ENCODE results near the gene ST8SIA6.
"Not testable (repeated sequence)": the region's sequence is repeated elsewhere in the genome, so short reads cannot be mapped to it uniquely, and the experiment has no call there.

The ST8SIA6 gene

GRCh38 chr10:17445400-17445998 is 8.9 kb downstream of the ST8SIA6 start:
- Mint-ChIP-seq H3K4me1 (ENCODE audit: low read depth) (peaks cover 12% of the 10 kb centered on the region), H3K36me3 (peaks cover 12% of the 10 kb centered on the region), H3K4me3 (no peak overlapping the region), H3K9me3 (ENCODE audit: low read depth) (peaks cover 10% of the 10 kb centered on the region), H3K27ac (no peak overlapping the region), H3K27me3 (peaks cover 14% of the 10 kb centered on the region)

DNA sequence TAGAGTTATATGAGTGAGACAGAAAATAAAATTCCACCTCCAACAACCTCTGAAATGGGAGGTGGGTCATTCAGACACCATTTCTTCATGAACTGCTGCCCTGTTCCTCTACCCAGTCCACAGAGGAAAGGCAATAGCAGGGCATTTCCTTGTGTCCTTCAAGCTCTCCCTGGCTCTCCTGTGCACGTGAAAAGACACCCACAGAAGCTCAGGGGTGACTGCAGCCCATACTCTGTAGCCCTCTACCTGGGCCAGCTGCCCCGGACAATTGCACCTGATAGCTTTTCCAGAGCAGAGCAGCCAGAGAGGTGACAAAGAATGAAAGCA is 10.0 kb downstream of the ST8SIA6 start:
- Mint-ChIP-seq H3K4me1 (ENCODE audit: low read depth) (peaks cover 12% of the 10 kb centered on the region), H3K9me3 (ENCODE audit: low read depth) (peaks cover 6% of the 10 kb centered on the region), H3K4me3 (no peak overlapping the region), H3K27ac (no peak overlapping the region), H3K36me3 (peaks cover 10% of the 10 kb centered on the region), H3K27me3 (peaks cover 14% of the 10 kb centered on the region)

GRCh38 chr10:17443707-17444387 is 10.5 kb downstream of the ST8SIA6 start:
- H3K36me3 Mint-ChIP-seq = peaks cover 8% of the 10 kb centered on the region
- H3K4me1 Mint-ChIP-seq (ENCODE audit: low read depth) = peaks cover 12% of the 10 kb centered on the region
- H3K4me3 Mint-ChIP-seq = peak overlapping the region; percentile 14
- peaks cover 14% of the 10 kb centered on the region for H3K27me3 Mint-ChIP-seq
- H3K9me3 Mint-ChIP-seq (ENCODE audit: low read depth) = peaks cover 3% of the 10 kb centered on the region
- H3K27ac Mint-ChIP-seq = no peak overlapping the region

GRCh38 chr10:17438583-17438982 is 15.8 kb downstream of the ST8SIA6 start:
- Mint-ChIP-seq H3K27me3 (peaks cover 8% of the 10 kb centered on the region), H3K9me3 (ENCODE audit: low read depth) (peaks cover 5% of the 10 kb centered on the region), H3K36me3 (peaks cover 7% of the 10 kb centered on the region), H3K4me3 (no peak overlapping the region), H3K4me1 (ENCODE audit: low read depth) (peaks cover 2% of the 10 kb centered on the region), H3K27ac (no peak overlapping the region)

- not testable (repeated sequence) for H3K36me3 Mint-ChIP-seq; H3K4me1 Mint-ChIP-seq (ENCODE audit: low read depth); H3K27ac Mint-ChIP-seq; H3K9me3 Mint-ChIP-seq (ENCODE audit: low read depth); H3K4me3 Mint-ChIP-seq; H3K27me3 Mint-ChIP-seq
Measured at GRCh38 chr10:17436578-17436977, 17.8 kb downstream of the ST8SIA6 start.

DNA sequence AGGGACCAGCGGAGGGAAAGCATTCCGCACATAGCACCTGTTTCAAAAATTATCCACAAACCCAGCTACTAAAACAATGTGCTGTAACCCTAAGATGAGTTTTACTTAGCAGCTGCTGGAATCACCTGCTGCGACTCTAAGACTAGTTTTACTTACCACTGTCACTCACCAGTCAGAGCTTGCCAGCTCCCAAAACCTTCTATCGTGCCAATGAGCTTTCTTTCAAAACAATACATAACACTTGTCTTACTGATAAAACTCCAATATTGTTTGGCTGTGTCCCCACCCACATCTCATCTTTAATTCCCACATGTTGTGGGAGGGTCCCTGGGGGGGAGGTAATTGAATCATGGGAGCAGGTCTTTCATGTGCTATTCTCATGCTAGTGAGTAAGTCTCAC is 18.4 kb downstream of the ST8SIA6 start:
- peaks cover 5% of the 10 kb centered on the region for H3K4me1 Mint-ChIP-seq (ENCODE audit: low read depth)
- peaks cover 3% of the 10 kb centered on the region for H3K27me3 Mint-ChIP-seq
- H3K4me3 Mint-ChIP-seq = no peak overlapping the region
- peaks cover 5% of the 10 kb centered on the region for H3K9me3 Mint-ChIP-seq (ENCODE audit: low read depth)
- no peak overlapping the region for H3K27ac Mint-ChIP-seq
- peaks cover 7% of the 10 kb centered on the region for H3K36me3 Mint-ChIP-seq

DNA sequence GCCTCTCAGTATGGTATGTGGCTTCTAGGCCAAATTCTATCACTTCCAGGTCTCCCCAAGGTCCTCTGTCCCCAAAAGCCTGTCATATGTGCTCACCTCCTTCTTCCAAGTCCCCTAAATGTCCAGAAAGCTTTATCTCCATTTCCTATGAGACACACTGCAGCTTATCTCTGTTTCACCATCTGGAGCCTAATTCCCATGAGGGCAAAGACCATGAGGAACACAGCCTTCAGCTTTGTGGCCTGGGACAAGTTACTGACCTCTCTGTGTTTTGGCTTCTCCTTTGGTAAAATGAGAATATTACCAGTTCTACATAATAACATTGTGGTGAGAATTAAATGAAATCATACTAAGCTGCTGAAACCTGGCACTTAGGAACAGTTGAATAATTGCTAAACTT is 19.2 kb downstream of the ST8SIA6 start:
- Mint-ChIP-seq H3K27ac (no peak overlapping the region), H3K4me1 (ENCODE audit: low read depth) (peaks cover 13% of the 10 kb centered on the region), H3K36me3 (peaks cover 4% of the 10 kb centered on the region), H3K9me3 (ENCODE audit: low read depth) (peaks cover 5% of the 10 kb centered on the region), H3K27me3 (peaks cover 3% of the 10 kb centered on the region), H3K4me3 (no peak overlapping the region)

DNA sequence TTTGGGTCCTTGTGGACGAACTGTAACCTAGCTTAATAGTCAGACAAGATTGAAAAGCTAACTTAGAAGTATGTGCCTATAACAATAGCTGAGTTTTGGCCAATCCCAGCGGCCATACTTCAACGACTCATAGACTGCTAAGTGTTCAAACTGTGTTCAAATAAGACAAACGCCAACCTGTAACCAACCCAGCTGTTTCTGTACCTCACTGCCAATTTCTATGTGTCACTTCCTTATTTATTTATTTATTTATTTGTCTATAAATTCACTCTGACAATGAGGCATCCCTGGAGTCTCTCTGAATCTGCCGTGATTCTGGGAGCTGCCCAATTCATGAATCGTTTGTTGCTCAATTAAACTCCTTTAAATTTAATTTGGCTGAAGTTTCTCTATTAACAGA is 21.7 kb downstream of the ST8SIA6 start:
- Mint-ChIP-seq H3K4me3 (no peak overlapping the region), H3K36me3 (peaks cover 4% of the 10 kb centered on the region), H3K27me3 (peaks cover 3% of the 10 kb centered on the region), H3K27ac (no peak overlapping the region), H3K9me3 (ENCODE audit: low read depth) (peaks cover 5% of the 10 kb centered on the region), H3K4me1 (ENCODE audit: low read depth) (peaks cover 37% of the 10 kb centered on the region)

DNA sequence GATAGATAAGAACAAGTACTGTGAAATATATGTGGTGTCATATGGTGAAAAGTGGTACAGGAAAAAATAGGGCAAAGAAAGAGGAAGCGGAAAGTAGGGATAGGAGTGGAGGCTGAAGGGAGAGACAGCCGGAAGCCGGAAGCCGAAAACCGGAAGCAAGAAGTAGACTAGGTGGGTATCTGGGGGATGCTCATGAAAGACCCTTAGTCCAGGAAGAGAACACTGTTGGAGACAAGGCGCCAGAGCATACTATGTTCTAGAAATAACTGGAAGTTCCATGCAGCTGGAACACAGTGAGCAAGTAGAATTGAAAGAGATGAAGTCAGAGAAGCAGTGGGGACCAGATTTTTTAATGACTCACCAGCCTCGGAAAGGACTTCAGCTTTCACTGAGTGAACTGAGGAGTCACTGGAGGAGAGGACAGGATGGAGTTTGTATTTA is 22.5 kb downstream of the ST8SIA6 start:
- Mint-ChIP-seq H3K4me1 (ENCODE audit: low read depth) (peaks cover 46% of the 10 kb centered on the region), H3K4me3 (no peak overlapping the region), H3K27ac (no peak overlapping the region), H3K27me3 (peaks cover 3% of the 10 kb centered on the region), H3K9me3 (ENCODE audit: low read depth) (peaks cover 3% of the 10 kb centered on the region), H3K36me3 (peaks cover 3% of the 10 kb centered on the region)

DNA sequence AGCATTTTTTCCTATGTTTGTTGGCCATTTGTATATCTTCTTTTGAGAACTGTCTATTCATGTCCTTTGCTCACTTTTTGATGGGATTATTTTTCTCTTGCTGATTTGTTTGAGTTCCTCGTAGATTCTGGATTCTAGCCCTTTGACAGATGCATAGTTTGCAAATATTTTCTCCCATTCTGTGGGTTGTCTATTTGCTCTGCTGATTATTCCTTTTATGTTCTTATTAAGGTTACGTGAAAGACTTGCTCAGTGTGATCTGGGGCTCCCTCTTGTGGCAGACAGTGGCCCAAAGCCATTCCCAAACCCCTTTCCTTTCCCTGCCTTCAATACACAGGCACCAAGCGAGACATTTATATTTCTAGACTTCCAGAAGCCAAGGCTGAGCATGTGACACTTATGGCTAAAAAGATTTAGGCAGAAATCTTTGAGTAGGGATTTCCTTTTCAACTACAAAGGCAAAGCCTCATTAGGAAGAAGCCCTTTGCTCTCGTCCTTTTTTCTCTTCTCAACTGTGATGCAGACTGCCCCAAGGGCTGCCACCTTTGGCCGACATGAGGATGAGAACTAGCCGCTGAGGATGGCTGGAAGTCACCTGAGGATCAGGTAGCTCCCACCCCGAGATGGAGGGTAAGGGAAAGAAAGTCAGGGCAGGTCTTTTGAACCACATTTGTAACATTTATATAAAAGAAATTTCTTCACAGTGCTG is 23.6 kb downstream of the ST8SIA6 start:
- H3K27ac Mint-ChIP-seq = no peak overlapping the region
- H3K27me3 Mint-ChIP-seq = peaks cover 3% of the 10 kb centered on the region
- no peaks in the 10 kb centered on the region for H3K36me3 Mint-ChIP-seq
- H3K4me3 Mint-ChIP-seq = peak overlapping the region; percentile 21
- no peaks in the 10 kb centered on the region for H3K9me3 Mint-ChIP-seq (ENCODE audit: low read depth)
- peaks cover 57% of the 10 kb centered on the region for H3K4me1 Mint-ChIP-seq (ENCODE audit: low read depth)

- Mint-ChIP-seq H3K27ac (peak overlapping the region; percentile 2), H3K4me1 (ENCODE audit: low read depth) (peaks cover 67% of the 10 kb centered on the region), H3K9me3 (ENCODE audit: low read depth) (no peaks in the 10 kb centered on the region), H3K27me3 (peaks cover 3% of the 10 kb centered on the region), H3K4me3 (peak overlapping the region; percentile 74), H3K36me3 (no peaks in the 10 kb centered on the region)
Measured at GRCh38 chr10:17429490-17429889, 24.9 kb downstream of the ST8SIA6 start.

DNA sequence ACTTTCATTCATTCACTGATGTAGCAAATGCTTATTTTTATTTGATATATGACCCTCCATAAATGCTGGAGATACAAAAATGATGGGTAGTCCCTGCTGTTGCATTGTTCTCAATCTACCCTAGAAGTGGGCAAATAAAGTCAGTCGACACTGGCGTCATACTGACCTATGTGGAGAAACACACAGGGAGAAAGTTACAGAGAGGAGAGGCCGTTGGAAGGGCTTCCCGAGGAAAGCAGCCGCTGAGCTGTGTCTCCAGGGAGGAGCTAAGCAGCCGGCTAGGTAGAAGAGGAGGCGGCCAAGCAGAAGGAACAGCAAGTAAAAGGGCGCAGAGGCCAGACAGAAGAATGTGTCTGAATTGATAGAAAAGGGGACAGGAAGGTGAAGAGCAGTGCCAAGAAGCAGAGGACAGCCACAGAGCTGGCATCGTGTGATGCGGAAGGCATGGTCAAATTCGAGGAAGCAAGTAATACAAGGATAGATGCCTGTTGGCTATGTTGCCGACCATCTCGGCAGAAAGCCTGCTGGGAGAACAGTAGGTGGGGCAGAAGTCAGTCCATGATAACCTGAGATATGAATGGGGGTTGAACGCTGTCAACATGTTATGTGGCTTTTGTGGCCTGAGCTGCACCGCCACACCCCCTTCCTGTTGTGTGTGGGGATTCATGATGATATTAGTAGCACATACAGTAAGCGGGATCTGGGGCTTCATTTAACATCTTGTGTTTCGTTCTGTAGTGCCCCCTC is 25.9 kb downstream of the ST8SIA6 start:
- Mint-ChIP-seq H3K4me1 (ENCODE audit: low read depth) (peaks cover 77% of the 10 kb centered on the region), H3K9me3 (ENCODE audit: low read depth) (no peaks in the 10 kb centered on the region), H3K4me3 (peak overlapping the region; percentile 74), H3K27me3 (no peaks in the 10 kb centered on the region), H3K36me3 (no peaks in the 10 kb centered on the region), H3K27ac (peak overlapping the region; percentile 55)

- Mint-ChIP-seq H3K4me1 (ENCODE audit: low read depth) (peaks cover 83% of the 10 kb centered on the region), H3K27ac (peak overlapping the region; percentile 55), H3K36me3 (no peaks in the 10 kb centered on the region), H3K27me3 (no peaks in the 10 kb centered on the region), H3K4me3 (peak overlapping the region; percentile 74), H3K9me3 (ENCODE audit: low read depth) (no peaks in the 10 kb centered on the region)
Measured at GRCh38 chr10:17427666-17428350, 26.6 kb downstream of the ST8SIA6 start.

- H3K4me1 Mint-ChIP-seq (ENCODE audit: low read depth) = peaks cover 88% of the 10 kb centered on the region
- no peaks in the 10 kb centered on the region for H3K9me3 Mint-ChIP-seq (ENCODE audit: low read depth)
- peak overlapping the region; percentile 38 for H3K4me3 Mint-ChIP-seq
- no peaks in the 10 kb centered on the region for H3K27me3 Mint-ChIP-seq
- H3K36me3 Mint-ChIP-seq = no peaks in the 10 kb centered on the region
- H3K27ac Mint-ChIP-seq = peak overlapping the region; percentile 13
Measured at GRCh38 chr10:17427201-17427600, 27.2 kb downstream of the ST8SIA6 start.

Measured in activated naive CD8-positive, alpha-beta T cell (primary cell).